RWPE1 (cell line): ENCODE results near the gene SLFN5.
"Not testable (repeated sequence)": the region's sequence is repeated elsewhere in the genome, so short reads cannot be mapped to it uniquely, and the experiment has no call there.

Experiments used
- CTCF ChIA-PET: fragments of 350-600 bp; sonication (Branson Sonifier 250); formaldehyde crosslinking; extraction: SDS; loops from one replicate; lab custom pipeline; 2021; lab: Yijun Ruan, JAX
- POLR2A ChIA-PET: fragments of 400-600 bp; formaldehyde crosslinking; extraction: SDS; loops from one replicate; lab custom pipeline; 2020; ENCODE audit warnings: antibody characterized with exemption; ENCODE audit not compliant: low non-redundant PET; lab: Yijun Ruan, JAX
- DNase-seq: peaks from one replicate; pipeline ENCODE4 v3.0.0; 2012; ENCODE audit warnings: low spot score
- H3K27ac ChIP-seq: fragments of 450-650 bp; 2 replicates; pipeline ENCODE4 v1.5.1; 2017
- TF ChIP-seq, protein P1 (sequence below): fragments of 450-650 bp; conservative IDR thresholded peaks from 2 replicates; pipeline ENCODE4 v1.5.1; 2017; ENCODE audit warnings: low read depth, mild to moderate bottlenecking

The SLFN5 gene

DNA sequence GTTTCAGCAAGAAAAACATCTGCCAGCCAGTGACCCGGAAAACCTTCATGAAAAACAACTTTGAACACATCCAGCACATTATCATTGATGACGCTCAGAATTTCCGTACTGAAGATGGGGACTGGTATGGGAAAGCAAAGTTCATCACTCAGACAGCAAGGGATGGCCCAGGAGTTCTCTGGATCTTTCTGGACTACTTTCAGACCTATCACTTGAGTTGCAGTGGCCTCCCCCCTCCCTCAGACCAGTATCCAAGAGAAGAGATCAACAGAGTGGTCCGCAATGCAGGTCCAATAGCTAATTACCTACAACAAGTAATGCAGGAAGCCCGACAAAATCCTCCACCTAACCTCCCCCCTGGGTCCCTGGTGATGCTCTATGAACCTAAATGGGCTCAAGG is 22.2 kb downstream of the SLFN5 start:
- ChIA-PET POLR2A (no interaction called here), CTCF (no interaction called here)
- no peak for DNase-seq
- no peak overlapping the region for H3K27ac ChIP-seq
- TF ChIP-seq, protein P1, sequence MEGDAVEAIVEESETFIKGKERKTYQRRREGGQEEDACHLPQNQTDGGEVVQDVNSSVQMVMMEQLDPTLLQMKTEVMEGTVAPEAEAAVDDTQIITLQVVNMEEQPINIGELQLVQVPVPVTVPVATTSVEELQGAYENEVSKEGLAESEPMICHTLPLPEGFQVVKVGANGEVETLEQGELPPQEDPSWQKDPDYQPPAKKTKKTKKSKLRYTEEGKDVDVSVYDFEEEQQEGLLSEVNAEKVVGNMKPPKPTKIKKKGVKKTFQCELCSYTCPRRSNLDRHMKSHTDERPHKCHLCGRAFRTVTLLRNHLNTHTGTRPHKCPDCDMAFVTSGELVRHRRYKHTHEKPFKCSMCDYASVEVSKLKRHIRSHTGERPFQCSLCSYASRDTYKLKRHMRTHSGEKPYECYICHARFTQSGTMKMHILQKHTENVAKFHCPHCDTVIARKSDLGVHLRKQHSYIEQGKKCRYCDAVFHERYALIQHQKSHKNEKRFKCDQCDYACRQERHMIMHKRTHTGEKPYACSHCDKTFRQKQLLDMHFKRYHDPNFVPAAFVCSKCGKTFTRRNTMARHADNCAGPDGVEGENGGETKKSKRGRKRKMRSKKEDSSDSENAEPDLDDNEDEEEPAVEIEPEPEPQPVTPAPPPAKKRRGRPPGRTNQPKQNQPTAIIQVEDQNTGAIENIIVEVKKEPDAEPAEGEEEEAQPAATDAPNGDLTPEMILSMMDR = no peak

DNA sequence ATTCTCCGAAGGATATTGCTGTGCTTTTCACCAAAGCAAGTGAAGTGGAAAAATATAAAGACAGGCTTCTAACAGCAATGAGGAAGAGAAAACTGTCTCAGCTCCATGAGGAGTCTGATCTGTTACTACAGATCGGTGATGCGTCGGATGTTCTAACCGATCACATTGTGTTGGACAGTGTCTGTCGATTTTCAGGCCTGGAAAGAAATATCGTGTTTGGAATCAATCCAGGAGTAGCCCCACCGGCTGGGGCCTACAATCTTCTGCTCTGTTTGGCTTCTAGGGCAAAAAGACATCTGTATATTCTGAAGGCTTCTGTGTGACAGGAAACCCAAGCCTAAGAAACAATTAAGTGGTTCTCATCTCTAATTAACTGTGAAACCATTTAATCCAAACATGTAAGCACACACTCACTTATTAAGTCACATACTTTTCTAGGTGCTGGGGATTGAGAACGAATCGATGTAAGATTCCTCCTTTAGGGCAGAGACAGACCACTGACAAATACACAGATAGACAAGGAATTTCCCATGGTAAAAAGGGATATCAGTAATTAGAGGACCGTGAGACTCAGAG is 22.8 kb downstream of the SLFN5 start:
- POLR2A ChIA-PET = no interaction called here
- H3K27ac ChIP-seq = no peak overlapping the region
- TF ChIP-seq, protein P1 = no peak
- CTCF ChIA-PET = no interaction called here
- DNase-seq = no peak

DNA sequence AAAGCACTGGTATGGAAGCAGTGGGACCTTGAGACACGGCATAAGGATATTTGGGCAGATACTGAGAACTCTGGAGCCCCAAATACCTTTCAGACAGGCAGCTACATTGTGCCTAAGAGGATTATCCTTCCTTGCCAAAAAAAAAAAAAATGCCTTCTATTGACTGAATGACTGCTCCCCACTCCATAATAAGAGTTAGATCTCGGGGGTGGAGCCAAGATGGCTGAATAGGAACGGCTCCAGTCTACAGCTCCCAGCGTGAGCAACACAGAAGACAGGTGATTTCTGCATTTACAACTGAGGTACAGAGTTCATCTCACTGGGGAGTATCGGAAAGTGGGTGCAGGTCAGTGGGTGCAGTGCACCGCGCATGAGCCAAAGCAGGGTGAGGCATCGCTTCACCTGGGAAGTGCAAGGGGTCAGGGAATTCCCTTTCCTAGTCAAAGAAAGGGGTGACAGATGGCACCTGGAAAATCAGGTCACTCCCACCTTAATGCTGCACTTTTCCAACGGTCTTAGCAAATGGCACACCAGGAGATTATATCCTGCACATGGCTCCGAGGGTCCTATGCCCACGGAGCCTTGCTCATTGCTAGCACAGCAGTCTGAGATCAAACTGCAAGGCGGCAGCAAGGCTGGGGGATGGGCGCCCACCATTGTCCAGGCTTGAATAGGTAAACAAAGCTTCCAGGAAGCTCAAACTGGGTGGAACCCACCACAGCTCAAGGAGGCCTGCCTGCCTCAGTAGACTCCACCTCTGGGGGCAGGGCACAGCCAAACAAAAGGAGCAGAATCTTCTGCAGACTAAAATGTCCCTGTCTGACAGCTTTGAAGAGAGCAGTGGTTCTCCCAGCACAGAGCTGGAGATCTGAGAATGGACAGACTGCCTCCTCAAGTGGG is 31.5 kb downstream of the SLFN5 start:
- POLR2A ChIA-PET, DNase-seq, H3K27ac ChIP-seq: not testable (repeated sequence)
- CTCF ChIA-PET = interaction anchor here (1.3 kb wide), 1 partner anchor 39 kb away, joined by 5 read pairs; no protein-coding TSS in a partner anchor

DNA sequence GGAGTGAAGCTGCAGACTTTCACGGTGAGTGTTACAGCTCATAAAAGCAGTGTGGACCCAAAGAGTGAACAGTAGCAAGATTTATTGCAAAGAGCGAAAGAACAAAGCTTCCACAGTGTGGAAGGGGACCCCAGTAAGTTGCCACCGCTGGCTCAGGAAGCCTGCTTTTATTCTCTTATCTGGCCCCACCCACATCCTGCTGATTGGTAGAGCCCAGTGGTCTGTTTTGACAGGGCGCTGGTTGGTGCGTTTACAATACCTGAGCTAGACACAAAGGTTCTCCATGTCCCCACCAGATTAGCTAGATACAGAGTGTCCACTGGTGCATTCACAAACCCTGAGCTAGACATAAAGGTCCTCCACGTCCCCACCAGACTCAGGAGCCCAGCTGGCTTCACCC is 35.6 kb downstream of the SLFN5 start:
- H3K27ac ChIP-seq, DNase-seq, POLR2A ChIA-PET: not testable (repeated sequence)
- CTCF ChIA-PET = interaction anchor here (0.6 kb wide), 1 partner anchor 10 kb away, joined by 3 read pairs; no protein-coding TSS in a partner anchor

DNA sequence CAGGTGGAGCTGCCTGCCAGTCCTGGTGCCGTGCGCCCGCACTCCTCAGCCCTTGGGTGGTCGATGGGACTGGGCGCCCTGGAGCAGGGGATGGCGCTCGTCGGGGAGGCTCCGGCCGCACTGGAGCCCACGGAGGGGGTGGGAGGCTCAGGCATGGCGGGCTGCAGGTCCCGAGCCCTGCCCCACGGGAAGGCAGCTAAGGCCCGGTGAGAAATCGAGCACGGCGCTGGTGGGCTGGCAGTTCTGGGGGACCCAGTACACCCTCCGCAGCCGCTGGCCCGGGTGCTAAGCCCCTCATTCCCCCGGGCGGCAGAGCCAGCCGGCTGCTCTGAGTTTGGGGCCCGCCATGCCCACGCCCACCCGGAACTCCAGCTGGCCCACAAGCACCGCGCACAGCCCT is 36.0 kb downstream of the SLFN5 start:
- CTCF ChIA-PET = interaction anchor here (0.6 kb wide), 1 partner anchor 11 kb away, joined by 3 read pairs; no protein-coding TSS in a partner anchor
- POLR2A ChIA-PET = not testable (repeated sequence)

DNA sequence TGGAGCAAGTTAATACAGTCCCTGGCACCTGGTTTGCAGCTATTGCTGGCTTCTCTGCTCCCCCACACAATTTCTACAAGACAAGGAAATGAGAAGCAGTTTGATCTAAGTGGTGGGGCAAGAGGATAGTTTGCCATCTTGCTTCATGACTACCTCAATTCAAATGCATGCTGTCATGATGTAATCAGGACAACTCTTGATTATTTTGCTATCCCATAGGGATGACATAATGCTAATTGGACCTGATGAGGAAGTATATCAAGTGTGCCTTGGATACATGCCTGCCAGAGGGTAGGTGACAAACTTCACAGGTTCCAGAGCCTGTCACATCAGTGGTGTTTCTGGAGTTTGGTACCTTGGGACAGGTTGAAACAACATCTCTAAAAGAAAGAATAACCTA is 40.9 kb downstream of the SLFN5 start:
- TF ChIP-seq, protein P1 = no peak
- ChIA-PET POLR2A (no interaction called here), CTCF (no interaction called here)
- no peak for DNase-seq
- H3K27ac ChIP-seq = no peak overlapping the region

More for the DNA sequence above, 36.0 kb downstream of the SLFN5 start:
- H3K27ac ChIP-seq, DNase-seq: not testable (repeated sequence)

DNA sequence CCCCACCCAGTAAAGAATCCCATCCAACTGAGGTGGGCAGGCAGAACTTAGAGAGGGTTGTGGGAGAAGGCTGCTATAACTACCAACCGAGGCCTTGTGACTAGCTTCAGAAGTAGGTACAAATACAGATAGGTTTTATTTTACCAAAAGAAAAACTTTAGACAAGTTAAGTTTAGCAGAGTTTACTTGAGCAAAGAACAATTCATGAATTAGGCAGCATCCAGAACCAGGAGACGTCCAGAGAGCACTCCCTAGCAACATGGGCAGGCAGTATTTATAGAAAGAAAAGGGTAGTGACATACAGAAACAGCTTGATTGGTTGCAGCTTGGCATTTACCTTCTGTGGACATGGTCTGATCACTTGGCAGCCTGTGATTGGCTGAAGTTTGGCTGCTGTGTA is 42.1 kb downstream of the SLFN5 start:
- no peak overlapping the region for H3K27ac ChIP-seq
- POLR2A ChIA-PET = no interaction called here
- no peak for DNase-seq
- TF ChIP-seq, protein P1 = no peak
- CTCF ChIA-PET = no interaction called here
